Brain microvascular endothelial cell (primary cell): ENCODE measurements around the gene EPN3.

Source experiments
- DNase-seq: peaks from one replicate; pipeline ENCODE4 v3.0.0-alpha.2; 2020
- H3K27ac ChIP-seq: fragments of 250-450 bp; sonication (Bioruptor Pico); 2 replicates; pipeline ENCODE4 v1.5.1; 2020; ENCODE audit warnings: mild to moderate bottlenecking, moderate library complexity
- H3K27me3 ChIP-seq: fragments of 250-450 bp; sonication (Bioruptor Pico); replicated peaks from 2 replicates; pipeline ENCODE4 v1.5.1; 2020; ENCODE audit warnings: mild to moderate bottlenecking
- H3K36me3 ChIP-seq: fragments of 250-450 bp; sonication (Bioruptor Pico); replicated peaks from 2 replicates; pipeline ENCODE4 v1.5.1; 2020; ENCODE audit warnings: mild to moderate bottlenecking
- H3K4me3 ChIP-seq: 2 replicates; pipeline ENCODE4 v1.5.1; 2011; ENCODE audit warnings: low read depth, mild to moderate bottlenecking, control low read depth, low read length, moderate library complexity
- in situ Hi-C: cut with HindIII; loops from 2 replicates; pipeline ENCODE4 v1.10.0; 2017; ENCODE audit warnings: low sequenced_read_pairs, low pct_ligation_motif_present
- TF ChIP-seq, protein P1 (sequence below): IDR thresholded peaks from 2 replicates; pipeline ENCODE4 v1.5.1; 2011; ENCODE audit warnings: low read depth, mild to moderate bottlenecking, moderate library complexity, low read length, control low read depth, inconsistent platforms; ENCODE audit errors: missing control alignments

The EPN3 gene

DNA sequence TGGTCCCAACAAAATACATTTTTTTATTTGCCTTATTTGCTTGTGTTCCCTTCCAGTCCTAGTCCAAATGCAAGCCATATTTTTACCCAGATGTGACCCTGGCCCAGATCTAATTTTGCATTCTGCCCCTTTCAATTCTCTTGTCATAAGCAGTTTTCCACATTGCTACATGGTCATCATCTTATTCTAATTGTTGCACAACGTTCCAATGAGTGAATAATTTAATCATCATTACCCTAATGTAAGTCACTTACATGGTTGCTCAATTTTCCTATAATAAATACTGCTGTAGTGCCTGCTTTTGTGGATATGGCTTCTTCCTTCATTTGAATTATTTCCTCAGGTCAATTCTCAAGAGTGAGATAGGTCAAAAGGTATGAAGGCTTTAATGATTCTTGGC lies 41.0 kb upstream of the EPN3 start:
- DNase-seq = no peak
- H3K36me3 ChIP-seq = no peaks in the 10 kb centered on the region
- no peaks in the 10 kb centered on the region for H3K27me3 ChIP-seq
- in situ Hi-C loops = no loop called here
- no peak overlapping the region for H3K4me3 ChIP-seq
- no peak overlapping the region for H3K27ac ChIP-seq
- TF ChIP-seq, protein P1, sequence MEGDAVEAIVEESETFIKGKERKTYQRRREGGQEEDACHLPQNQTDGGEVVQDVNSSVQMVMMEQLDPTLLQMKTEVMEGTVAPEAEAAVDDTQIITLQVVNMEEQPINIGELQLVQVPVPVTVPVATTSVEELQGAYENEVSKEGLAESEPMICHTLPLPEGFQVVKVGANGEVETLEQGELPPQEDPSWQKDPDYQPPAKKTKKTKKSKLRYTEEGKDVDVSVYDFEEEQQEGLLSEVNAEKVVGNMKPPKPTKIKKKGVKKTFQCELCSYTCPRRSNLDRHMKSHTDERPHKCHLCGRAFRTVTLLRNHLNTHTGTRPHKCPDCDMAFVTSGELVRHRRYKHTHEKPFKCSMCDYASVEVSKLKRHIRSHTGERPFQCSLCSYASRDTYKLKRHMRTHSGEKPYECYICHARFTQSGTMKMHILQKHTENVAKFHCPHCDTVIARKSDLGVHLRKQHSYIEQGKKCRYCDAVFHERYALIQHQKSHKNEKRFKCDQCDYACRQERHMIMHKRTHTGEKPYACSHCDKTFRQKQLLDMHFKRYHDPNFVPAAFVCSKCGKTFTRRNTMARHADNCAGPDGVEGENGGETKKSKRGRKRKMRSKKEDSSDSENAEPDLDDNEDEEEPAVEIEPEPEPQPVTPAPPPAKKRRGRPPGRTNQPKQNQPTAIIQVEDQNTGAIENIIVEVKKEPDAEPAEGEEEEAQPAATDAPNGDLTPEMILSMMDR = no peak

DNA sequence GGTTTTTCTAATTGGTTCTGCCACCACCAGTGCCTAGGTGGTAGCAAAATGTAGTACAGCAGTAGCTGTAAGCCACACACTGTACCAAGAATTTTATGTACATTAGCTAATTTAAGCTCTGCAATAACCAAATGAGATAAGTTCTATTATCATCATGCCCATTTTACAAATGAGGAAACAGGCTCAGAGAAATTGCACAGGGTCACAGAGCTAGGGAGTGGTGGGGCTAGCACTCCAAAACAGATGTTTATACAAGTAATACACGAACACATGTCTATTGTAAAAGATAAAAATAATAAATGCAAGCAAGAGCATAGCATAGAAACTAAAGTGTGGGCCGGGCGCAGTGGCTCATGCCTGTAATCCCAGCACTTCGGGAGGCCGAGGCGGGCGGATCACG lies 40.3 kb upstream of the EPN3 start:
- DNase-seq = no peak
- in situ Hi-C loops = no loop called here
- H3K27me3 ChIP-seq = no peaks in the 10 kb centered on the region
- no peak overlapping the region for H3K4me3 ChIP-seq
- no peaks in the 10 kb centered on the region for H3K36me3 ChIP-seq
- no peak overlapping the region for H3K27ac ChIP-seq
- TF ChIP-seq, protein P1 = no peak

DNA sequence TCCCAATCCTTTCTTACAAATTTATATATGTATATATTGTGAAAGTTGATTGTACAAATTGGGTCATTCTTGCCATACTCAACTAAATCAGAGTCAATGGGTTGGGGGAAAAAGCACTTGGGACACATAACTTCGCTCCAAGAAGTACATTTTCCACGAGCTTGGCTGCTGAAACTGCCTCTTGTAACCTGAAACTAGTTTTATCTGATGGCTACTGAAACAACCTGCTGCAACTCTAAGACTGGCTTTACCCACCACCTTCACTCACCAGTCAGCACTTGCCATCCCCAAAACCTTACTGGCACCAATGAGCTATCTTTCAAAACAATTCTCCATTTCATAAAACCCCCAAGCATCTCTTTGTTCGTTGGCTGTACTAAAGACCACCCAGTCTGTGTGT lies 38.8 kb upstream of the EPN3 start:
- H3K27me3 ChIP-seq = no peaks in the 10 kb centered on the region
- DNase-seq = no peak
- in situ Hi-C loops = no loop called here
- no peak overlapping the region for H3K27ac ChIP-seq
- TF ChIP-seq, protein P1 = no peak
- H3K36me3 ChIP-seq = no peaks in the 10 kb centered on the region
- no peak overlapping the region for H3K4me3 ChIP-seq

DNA sequence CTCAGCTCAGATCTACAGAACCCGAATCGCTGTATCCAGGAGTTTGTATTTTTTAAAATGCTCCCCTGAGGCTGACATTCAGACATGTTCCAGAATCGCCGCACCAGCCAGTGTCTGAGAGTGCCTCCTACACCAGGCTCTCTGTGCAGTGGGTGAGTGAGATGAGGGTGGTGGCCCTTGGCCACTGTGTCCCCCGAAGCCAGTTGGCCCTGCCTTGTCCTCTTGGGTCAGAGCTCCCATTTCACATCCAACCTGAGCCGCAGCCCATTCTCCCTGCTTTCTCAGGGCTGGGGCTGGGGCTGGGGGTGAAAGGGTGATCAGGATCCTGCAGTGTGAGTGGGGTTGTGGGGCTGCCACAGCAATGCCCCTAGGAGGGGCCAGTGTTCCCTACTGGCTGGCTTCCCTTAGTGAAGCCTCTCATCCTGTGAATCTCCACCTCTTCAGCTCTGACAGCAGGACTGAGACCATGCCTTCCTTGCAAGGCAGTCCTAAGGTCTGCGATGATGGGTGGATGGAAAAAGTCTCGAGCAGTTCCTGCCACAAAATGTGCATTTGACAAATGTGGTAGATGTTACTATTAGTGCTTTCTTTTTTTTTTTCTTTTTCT lies 37.2 kb upstream of the EPN3 start:
- in situ Hi-C loops = no loop called here
- TF ChIP-seq, protein P1 = no peak
- H3K36me3 ChIP-seq = no peaks in the 10 kb centered on the region
- no peak for DNase-seq
- no peak overlapping the region for H3K27ac ChIP-seq
- H3K4me3 ChIP-seq = no peak overlapping the region
- no peaks in the 10 kb centered on the region for H3K27me3 ChIP-seq

DNA sequence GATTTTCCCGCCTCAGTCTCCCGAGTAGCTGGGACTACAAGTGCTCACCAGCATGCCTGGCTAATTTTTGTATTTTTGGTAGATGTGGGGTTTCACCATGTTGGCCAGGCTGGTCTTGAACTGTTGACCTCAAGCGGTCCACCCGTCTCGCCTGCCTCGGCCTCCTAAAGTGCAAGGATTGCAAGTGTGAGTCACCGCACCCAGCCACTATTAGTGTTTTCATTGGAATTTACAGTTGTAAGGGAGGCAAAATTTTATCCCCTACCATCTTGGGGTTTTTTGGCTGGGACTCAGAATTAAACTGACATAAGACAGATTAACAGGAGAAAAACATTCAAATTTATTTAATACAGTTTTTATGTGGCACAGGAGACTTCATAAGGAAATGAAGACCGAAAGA lies 36.6 kb upstream of the EPN3 start:
- Histone ChIP-seq H3K27me3 (no peaks in the 10 kb centered on the region), H3K4me3 (no peak overlapping the region), H3K36me3 (no peaks in the 10 kb centered on the region), H3K27ac (no peak overlapping the region)
- in situ Hi-C loops = no loop called here
- TF ChIP-seq, protein P1 = no peak
- peak; percentile 56 for DNase-seq
